GM19468 (cell line): ENCODE data around the gene ARID1B.
"Not testable (repeated sequence)": the region's sequence is repeated elsewhere in the genome, so short reads cannot be mapped to it uniquely, and the experiment has no call there.

Source experiments
- ATAC-seq: cut with Tn5 transposase; IDR thresholded peaks from one replicate; pipeline ENCODE4 v1.9.1; 2021; ENCODE audit warnings: mild to moderate bottlenecking, moderate library complexity, moderate number of reproducible peaks; ENCODE audit not compliant: unreplicated experiment; ENCODE audit errors: extremely low read depth

Gene ARID1B

DNA sequence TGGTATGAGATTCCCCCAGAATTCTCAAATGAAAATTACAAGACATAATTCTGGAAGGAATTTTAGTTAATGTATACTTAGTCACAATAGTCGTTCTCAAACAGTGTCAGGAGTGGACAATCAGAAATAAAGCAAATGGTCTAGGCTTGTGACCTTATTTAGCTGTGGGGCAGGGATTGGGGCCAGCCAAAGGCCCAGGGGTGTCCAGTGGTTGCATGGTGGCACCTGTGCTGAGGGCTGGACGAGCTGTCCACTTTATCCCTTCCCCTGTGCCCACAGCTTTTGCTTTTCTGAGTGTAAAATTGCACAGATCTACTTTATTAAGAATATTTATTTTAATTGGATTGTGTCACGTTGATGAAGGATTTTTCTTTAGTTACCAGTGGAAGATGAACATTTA lies 195.0 kb downstream of the ARID1B start:
- no peak for ATAC-seq

- ATAC-seq: no peak
These were observed 197.7 kb downstream of the ARID1B start for GRCh38 chr6:156974830-156975261.

DNA sequence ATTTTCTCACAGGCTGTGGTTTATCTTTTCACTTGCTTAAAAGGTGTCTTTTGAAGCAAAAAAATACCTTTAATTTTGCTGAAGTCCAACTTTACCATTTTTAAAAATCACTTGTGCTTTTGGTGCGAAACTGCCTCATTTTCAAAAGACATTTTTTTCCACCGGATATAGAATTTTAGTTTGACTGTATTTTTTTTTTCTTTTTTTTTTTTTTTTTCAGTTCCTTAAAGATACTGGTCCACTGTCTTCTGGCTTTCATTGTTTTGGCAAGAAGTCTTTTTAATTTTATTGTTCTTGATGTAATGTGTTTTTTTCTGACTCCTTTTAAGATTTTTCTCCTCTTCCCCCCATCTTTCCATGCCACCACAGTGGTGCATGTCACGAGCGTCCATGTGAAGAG lies 198.2 kb downstream of the ARID1B start:
- ATAC-seq: no peak

DNA sequence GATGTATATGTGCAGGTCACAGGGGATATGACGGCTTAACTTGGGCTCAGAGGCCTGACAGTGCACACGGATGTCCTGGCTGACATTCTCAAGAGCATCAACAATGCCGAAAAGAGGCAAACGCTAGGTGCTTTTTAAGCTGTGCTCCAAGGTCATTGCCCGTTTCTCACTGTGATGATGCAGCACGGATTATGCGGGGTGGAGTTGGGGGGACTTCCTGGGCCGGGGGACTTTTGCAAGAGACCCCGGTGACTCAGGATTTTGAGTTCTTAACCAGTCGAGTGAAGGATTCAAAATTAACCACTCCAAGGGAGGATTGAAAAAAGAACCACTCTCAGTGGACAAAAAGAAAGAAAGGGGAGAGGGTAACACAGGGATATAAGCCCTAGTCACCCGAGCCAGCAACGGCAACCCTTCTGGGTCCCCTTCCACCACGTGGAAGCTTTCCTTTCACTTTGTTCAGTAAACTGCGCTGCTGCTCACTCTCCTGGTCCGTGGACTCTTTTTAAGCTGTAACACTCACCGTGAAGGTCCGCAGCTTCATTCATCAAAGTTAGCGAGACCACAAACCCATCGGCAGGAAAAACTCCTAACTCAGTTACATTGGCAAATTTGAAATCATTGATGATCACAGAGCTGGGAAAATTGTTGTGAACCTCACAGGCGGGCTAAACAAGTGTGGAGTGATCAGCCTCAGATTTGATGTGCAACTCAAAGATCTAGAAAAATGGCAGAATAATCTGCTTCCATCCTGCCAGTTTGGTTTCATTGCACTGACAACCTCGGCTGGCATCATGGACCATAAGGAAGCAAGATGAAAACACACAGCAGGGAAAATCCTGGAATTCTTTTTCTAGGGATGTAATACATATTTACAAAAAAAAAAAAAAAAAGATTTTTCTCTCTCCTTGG lies 199.3 kb downstream of the ARID1B start:
- ATAC-seq: no peak

DNA sequence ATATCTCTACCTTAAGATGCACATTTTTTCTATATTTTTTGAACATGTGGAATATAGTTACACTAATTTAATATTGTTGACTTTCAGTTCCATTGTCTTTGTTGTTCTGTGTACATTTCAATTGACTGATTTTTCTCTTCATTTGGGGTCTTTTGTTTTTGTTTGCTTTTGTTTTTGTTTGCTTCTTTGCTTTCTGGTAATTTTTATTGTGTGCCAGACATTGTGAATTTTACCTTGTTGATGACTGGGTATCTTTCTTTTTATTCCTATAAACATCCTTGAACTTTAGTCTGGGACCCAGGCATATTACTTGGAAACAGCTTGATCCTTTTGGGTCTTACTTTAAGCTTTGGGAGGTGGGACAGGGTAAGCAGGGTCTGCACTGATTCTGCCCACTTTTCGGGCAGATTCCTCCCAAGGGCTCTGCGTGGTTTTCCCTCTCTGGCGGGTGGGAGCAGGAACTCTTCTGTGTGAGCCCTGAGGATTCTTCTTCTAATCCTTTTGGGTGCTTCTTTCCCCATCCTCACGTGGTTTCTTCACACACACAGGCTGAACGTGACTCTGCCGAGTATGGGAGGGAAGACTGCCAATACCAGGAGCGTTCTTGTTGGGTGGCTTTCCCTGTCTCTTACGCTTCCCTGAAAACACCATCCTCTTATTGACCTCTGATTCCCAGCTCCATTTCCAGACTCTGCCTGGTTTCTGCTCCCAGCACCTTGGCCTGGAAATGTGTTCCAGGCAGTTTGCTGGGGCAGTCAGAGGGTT lies 200.5 kb downstream of the ARID1B start:
- no peak for ATAC-seq

DNA sequence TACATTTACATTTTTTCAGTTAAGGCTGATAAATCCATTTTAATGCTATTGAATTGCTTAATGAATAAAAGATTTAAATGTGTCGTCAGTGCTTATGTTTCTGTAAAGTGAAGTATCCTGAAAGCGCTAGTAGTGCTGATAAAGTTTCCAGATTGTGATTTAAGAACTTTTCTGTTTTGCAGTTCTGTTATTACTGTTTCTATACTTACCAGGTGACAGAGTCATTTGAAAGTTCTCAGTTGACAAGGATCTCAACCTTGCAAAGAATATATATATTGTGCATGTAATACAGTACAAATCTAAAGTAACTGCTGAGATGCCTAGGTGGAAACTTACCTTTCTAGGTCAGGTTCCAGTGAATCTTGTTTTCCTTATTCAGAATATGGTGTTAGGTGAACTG lies 201.8 kb downstream of the ARID1B start:
- no peak for ATAC-seq

GRCh38 chr6:156980515-156980914 lies 203.3 kb downstream of the ARID1B start:
- no peak for ATAC-seq

DNA sequence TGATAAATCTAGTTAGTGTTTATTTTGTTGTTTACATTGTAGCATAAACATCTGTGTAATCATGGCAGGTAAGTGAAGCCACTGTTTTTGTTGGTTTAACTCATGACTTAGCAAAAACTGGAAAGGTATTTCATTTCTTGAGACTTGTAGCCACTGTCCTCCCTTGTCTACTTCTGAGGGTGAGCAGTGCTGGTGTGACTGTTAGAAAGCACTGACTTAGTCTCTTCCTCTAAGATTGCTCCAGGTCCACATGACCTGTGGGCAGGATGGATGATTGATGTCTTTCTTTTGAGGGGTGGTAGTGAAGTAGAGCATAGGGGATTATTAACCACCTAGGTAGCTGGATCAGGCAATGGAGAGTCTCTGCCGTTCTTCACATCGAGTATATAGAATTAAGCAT lies 203.8 kb downstream of the ARID1B start:
- no peak for ATAC-seq

DNA sequence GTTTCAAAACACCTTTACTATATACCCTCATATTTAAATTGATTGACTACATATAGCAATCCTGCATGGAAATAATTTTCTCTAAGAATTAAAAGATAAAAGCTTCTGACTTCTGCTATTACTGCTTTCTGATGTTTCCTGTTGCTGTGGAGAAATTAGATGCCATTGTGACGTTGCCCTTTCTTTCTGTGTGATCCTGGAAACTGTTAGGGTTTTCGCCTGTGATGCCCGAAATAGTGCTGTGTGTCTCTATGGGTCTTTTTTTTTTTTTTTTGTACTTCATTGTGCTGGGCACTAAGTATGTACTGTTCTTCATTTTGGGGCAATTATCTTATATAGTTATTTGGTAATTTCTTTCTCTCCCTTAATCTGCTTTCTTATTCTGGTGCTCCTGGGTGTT lies 205.0 kb downstream of the ARID1B start:
- ATAC-seq: no peak

- not testable (repeated sequence) for ATAC-seq
These were observed 205.7 kb downstream of the ARID1B start for GRCh38 chr6:156982864-156983263.

DNA sequence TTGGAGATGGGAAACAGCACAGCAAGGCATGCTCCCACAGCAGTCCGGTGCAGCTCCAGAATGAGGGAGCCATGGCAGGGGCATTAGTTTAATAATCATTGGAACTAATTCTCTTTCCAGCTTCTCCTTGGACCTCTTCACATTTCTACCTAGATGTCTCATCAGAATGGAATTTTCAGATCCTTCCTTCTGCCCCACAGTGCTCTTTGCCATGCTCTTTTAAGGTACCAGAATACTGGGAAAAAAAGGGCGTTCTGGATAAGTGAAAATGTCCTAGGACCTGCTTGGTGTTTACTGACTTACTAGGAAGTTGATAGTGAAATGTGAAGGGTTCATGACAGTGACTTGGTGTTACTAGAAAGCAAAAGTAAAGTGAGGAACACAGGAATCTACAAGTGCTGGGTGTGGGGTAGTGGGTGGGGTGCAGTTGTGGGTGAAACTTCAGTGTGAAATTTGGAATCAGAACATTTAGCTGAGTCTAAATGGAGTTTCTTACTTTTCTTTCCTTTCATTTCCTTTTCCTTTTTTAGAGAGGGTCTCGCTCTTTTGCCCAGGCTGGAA lies 207.1 kb downstream of the ARID1B start:
- ATAC-seq: no peak

DNA sequence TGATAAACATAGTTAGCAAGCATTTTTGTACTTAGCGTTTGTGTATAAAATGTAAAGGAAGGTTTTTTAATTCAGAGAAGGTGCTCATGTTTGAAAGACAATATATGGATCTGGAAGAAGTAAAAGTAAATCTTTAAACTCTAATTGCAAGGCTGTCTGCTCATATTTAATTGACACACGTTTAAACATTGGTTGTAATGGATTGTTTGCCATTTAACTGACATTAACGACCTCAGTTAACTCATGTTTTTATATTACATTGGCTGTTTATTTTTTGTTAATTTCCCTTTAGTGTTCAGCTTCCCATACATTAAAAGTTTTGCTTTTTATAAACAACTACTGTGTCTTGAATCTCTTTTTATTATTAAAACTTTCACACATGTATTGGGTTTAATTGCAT lies 208.1 kb downstream of the ARID1B start:
- no peak for ATAC-seq

DNA sequence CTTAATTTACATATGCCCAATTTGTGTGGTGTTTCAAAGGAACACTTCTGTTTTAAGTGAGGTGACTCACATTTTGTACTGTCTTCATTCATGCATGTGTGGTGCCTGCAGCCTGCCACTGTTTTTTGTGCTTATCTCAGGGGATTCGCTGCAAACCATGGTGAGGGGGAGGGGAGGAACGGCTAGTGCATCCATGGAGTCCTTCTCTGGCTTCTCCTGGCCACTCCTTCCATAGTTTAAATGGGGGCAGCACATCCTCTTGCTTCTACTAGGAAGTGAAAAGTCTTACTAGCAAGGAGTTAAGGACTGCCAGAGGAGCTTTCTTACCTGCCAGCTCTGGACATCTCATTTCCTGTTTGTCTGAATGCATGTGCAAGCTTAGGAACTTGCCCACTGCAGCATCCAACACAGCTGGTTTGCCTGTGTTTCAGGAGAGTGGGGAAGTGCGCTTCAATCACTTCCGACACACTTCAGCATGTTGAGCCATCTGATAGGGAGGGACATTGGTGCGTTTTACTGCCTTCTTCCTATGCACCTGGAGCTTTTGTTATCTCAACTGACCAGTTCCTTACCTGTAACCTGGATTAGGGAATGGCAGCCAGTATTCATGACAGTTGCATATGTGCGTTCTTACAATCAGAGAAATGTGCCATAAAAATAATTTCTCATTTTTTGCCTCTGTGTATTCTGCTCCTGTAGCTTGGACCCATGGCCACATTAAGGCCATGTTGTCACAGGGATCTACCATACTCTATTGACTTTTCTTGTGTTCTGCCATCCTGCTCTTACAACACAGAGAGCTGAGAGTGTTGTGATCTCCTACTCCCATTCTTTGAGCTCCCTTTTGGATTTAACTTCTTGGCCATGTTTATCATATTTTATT lies 211.3 kb downstream of the ARID1B start:
- ATAC-seq: peak; percentile 55

- no peak for ATAC-seq
These were observed 212.1 kb downstream of the ARID1B start for GRCh38 chr6:156989159-156989806.

DNA sequence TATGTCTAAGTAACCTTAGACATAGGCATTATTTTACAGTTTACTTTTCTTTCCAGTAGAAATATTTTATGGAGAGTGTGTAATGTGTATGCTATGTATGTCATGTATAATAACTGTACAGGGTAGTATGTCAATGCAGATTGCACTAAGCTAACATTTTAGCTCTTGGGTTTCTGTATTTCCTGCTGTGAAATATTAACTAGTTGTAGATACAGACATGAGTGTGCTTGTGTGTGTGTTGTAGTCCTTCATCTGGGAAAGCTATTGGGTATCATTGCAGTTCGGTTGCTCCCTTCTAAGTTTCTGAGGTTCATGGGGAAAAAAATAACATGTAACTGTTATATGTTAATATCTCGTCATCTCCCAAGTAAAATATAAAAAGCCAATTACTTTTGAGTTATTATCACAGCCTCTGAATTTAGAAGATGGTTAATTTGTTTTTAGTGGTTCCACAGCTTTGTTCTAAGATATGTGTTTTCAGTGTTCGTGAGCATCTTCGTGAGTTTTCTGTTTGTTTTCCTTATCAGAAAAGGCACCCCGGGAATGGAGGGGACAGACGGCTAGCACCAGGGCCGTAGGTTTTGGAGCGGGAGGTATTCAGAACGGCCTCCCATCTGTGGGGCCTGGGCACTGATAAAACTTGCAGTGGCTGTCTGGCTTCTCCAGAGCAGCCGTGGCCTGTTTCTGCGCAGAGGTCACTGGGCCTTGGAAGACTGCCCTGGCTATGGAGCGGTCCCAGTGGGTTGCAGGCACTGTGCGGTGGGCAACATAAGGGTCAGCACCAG lies 215.0 kb downstream of the ARID1B start:
- no peak for ATAC-seq

DNA sequence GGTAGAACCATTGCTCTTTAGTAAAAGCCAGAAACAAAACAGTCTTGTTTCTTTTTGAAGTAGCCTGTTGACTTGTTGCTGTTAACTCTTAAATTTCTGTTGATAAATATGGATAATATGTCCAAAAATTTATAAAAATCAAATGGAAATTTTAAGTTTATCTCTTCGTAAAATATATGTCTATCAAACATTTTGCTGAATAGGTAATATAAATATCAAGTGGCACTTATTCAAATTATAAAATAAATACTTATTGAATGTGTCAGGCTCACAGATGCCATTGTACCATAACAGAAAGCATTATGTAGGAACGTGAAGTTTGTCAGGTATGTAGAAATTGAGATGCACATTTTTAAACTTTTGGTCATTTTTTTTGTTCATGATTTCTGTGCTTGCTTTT lies 216.5 kb downstream of the ARID1B start:
- ATAC-seq: no peak

- ATAC-seq: no peak
These were observed 217.3 kb downstream of the ARID1B start for GRCh38 chr6:156994215-156995076.

DNA sequence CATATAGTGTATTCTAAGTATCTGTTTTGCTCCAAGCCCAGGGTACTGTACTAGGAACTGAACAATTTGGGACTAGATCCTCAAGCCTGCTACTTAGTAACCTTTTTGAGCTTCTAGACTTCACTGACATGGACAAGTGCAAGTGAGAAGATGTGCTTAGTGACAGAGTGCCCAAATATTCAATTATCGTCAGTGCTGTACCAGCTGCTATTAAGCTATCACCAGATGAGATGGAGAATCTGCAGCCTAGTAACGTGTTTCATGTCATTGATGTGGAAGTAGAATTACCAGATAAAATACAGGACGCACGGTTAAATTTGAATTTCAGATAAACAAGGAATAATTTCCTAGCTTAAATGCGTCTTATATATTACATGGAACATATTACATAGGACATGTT lies 218.3 kb downstream of the ARID1B start:
- no peak for ATAC-seq
